B cell (primary cell): ENCODE data around the gene MAPKBP1.

Source experiments
- EZH2 ChIP-seq: IDR thresholded peaks from 2 replicates; pipeline ENCODE4 v1.6.1; 2012; ENCODE audit warnings: borderline replicate concordance, low read depth, mild to moderate bottlenecking, moderate library complexity, low read length; ENCODE audit not compliant: insufficient read depth, poor library complexity, severe bottlenecking
- TF ChIP-seq, protein P1 (sequence below): fragments of 200-600 bp; IDR thresholded peaks from one replicate; pipeline ENCODE4 v1.8.0; 2022; ENCODE audit warnings: antibody characterized with exemption, mild to moderate bottlenecking

DNA sequence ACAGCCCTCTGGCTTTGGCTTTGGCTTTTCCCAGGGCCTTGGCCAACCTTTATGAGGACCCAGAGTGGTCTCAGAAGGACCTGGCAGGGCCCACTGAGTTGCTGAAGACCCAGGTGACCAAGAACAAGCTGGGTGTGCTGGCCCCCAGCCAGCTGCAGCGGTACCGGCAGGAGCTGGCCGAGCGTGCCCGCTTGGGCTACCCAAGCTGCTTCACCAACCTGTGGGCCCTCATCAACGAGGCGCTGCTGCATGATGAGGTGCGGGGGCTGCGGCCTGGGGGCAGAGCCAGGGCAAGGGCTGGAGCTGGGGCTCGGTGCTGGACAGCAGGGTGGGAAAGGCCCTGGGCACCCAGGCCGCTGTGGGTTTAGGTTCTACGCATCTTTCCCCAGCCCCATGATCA is 70.5 kb downstream of the MAPKBP1 start:
- TF ChIP-seq, protein P1, sequence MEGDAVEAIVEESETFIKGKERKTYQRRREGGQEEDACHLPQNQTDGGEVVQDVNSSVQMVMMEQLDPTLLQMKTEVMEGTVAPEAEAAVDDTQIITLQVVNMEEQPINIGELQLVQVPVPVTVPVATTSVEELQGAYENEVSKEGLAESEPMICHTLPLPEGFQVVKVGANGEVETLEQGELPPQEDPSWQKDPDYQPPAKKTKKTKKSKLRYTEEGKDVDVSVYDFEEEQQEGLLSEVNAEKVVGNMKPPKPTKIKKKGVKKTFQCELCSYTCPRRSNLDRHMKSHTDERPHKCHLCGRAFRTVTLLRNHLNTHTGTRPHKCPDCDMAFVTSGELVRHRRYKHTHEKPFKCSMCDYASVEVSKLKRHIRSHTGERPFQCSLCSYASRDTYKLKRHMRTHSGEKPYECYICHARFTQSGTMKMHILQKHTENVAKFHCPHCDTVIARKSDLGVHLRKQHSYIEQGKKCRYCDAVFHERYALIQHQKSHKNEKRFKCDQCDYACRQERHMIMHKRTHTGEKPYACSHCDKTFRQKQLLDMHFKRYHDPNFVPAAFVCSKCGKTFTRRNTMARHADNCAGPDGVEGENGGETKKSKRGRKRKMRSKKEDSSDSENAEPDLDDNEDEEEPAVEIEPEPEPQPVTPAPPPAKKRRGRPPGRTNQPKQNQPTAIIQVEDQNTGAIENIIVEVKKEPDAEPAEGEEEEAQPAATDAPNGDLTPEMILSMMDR = no peak
- TF ChIP-seq EZH2 = no peak
